ENCODE results near the gene SMPD3.

GRCh38 chr16:68331879-68332410 lies 116.4 kb downstream of the SMPD3 start:
- TF ChIP-seq SMC3 (IDR thresholded peaks at IDR 0.05; ENCODE audit: low read depth, low read length): no peak
- TF ChIP-seq MAFK (IDR thresholded peaks at IDR 0.05; ENCODE audit: low read depth, low read length): no peak
- no peak for TF ChIP-seq CTCF (conservative IDR thresholded peaks at IDR 0.05; ENCODE audit: low read depth, low read length)

Data from IMR-90 (cell line).